ENCODE data around the gene LRRTM4.

Gene LRRTM4

DNA sequence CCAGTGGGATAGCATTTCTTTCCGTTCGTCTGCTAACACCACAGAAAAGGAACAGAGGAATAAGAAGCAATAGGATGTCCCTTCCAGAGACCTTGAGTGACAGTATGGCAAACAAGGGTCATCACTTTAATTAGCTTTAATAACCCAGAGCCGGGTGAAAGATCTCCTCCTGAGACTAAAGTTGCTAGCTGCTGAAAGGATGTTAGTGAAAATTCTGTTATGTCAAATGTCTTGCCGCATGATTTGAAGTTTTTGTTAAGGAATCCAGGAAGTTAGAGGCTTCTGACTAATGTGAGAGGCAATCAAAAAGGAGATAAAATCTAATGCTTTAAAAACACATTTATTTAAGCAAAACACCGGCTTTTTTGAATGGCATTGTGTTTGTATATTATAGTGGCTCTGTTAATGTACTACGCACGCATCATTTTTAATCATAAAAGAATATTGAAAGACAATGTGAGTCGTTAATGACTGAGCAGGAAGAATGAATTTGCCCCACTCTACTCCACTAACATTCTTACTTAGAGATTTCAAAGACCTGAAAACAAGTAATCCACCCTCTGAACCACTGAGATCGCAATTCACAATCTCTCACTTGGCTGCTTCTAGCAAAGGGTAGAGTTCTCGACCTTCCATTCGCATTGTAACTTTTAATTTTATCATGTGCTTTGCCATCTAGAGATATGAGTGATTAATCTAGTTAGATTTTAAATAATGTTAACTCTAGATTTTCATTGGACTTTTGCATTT lies 536.6 kb downstream of the LRRTM4 start:
- no peak for DNase-seq (ENCODE audit: low spot score)

GRCh38 chr2:76984359-76984758 lies 537.8 kb downstream of the LRRTM4 start:
- DNase-seq (ENCODE audit: low spot score), result no peak

GRCh38 chr2:76980067-76980787 lies 541.9 kb downstream of the LRRTM4 start:
- no peak for DNase-seq (ENCODE audit: low spot score)

DNA sequence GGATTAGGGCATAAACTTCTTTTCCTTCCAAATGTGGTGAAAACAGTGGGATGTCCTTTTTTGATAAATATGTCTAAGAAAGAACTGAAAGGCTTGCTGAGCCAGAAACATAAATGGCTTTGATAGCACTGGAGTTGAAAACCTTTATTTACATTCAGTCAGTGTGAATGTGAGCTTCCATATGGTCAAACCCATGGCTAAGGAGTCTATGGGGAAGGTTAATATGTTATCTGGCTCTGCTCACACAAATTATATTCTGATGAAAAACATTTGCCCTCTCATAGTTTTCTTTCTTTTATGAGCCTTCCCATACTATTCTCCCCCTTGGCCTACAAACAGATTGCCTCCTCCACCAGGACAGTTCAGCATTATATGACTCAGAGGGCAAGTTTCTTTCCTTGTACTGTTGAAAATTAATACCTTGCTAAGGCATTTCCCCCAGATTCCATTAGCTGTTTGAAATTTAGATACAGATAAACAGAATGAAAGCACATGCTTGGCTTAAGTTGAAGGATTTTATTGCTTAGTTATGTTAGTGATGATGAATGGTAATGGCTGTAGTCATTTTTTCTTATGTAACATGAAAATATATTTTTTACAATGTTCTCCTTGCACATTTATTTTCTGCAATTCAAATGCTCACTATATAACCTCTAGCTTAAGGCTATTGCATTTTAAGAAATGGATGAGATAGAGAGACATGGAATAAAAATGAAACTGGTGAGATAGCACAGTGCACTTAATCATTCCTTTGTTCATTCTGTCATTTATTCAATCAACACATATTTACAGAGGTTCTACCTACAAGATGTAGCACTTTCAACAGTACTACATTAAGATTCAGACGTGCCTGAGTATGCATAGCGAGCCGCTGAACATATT lies 544.1 kb downstream of the LRRTM4 start:
- no peak for DNase-seq (ENCODE audit: low spot score)

DNA sequence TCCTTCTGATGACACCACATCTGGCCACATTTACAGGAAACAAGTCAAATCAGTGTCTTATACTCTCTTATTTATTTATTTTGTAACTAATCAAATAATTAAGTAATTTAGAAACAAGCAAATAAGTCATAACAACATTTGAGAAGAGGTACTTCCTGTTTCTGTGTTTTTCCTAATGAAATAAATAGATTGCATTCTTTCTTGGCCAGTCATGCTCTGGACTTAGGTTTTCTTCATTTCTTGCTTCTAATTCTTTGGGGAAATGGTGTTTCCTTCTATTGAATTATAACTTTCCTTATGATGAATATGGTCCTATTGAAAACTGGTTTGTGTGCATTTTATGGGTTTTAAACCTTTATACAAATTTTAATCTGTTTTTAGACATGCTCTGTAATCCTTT lies 546.4 kb downstream of the LRRTM4 start:
- no peak for DNase-seq (ENCODE audit: low spot score)

DNA sequence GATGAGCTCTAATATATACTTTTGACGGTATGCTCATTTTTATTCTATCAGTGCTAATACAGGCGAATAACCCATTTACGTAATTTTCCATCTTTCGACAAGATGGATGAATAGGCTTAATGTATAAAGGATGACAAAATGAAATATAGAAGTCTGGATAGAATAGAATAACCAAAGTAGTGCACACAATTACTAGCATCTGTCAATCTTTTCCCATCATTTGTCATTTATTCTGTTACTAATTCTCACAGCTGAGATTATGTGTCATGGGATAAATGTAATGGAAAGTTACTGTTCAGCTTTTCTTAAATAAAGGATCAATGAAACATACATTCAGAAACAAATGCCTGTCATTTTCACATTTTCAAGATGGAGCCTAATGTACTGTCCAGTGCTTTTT lies 548.6 kb downstream of the LRRTM4 start:
- DNase-seq (ENCODE audit: low spot score), result no peak

GRCh38 chr2:76965772-76966171 lies 556.4 kb downstream of the LRRTM4 start:
- DNase-seq (ENCODE audit: low spot score), result no peak

DNA sequence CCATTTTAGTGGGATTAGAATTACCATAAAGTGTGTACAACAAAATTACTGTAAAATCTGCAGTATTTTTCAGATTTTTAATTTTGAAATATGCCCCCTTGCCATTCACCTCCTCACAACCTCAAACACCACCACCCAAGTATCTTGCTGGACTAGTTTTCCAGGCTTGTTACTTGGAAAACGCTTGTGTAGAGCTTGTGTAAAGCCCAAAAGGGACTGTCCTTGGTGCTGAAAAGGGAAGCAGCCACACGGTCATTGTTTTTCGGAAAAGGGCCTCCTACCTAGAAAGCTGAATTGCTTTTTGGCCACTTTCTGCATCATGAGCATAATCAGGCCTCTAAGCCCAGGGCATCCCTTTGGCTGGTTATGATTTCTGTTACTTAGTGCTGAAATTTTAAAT lies 563.4 kb downstream of the LRRTM4 start:
- no peak for DNase-seq (ENCODE audit: low spot score)

DNA sequence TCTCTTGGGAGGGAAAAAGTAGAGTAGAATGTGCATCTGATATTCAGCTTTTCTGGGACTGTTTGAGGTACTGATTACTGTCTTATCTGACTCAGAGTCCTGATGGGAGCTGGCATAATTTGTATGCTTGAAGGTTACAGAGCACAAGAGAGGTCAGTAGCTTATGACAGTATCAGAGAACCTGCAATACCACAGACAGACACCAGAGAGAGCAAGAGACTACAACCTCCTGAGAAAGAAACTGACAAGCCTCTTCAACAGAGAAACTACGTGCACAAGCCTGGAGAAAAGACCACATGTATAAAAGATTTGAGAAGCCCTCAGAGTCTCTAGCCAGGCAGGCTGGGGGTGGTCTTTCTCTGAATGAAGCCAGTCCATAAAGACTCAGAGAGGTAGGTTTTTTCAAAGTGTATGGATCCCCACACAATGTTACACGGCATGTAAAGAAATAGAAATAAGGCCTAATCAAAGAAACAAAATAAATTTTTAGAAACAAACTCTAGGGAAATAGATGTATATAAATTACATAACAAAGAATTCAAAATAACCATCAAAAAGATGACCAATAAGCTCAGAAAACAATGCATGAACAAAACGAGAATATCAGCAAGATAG lies 568.3 kb downstream of the LRRTM4 start:
- DNase-seq (ENCODE audit: low spot score), result no peak

GRCh38 chr2:76946631-76947145 lies 575.5 kb downstream of the LRRTM4 start:
- DNase-seq (ENCODE audit: low spot score), result no peak

DNA sequence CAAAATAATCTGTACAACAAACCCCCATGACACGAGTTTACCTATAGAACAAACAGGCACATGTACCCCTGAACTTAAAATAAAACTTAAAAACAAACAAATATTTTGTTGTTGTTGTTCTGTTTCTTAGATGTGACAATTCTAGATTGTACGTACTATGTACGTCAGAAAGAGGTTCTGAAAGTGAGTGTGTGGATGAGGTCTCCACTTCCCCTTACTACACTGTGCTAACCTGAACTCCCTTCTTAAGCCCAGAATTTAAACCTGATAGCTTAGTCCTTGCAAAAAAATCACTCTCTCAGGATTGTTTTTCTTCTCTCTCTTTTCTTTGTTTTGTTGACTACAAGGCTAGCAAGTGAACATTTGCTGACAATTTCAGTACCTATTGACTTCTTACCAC lies 581.6 kb downstream of the LRRTM4 start:
- no peak for DNase-seq (ENCODE audit: low spot score)

GRCh38 chr2:76938153-76938552 lies 584.0 kb downstream of the LRRTM4 start:
- no peak for DNase-seq (ENCODE audit: low spot score)

- DNase-seq (ENCODE audit: low spot score), result no peak
Observed at GRCh38 chr2:76932550-76932949, 589.6 kb downstream of the LRRTM4 start.

DNA sequence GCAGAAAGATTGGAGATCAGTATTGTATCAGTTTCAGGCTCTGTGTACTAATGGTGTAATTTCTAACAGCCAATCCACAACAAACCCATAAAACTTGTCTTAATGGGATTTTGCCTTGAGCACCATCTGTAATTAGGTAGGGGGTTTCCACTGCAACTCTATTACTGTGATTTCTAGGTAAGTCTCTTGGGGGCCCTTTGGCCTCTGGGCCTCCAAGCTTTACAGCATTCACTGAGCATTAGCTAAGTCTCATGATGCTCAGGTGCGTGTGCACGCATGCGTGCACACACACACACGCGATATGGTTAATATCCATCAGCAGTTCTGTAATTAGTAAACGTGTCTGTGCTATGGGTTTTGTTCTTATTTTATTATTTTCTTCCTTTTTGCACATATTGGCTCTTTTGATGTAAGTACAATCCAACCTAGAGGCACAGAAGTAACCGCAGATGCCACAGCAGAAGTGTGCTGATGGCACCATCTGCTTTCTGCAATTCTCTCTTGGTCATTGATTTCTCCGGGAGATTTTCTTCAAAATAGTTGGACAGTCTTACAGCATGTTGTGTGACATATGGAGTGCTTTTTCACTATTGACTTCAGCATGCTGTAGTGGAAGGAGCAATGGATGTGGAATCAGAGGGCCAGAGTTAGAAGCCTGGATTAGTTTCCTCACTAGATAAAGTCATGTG lies 592.0 kb downstream of the LRRTM4 start:
- DNase-seq (ENCODE audit: low spot score), result no peak

GRCh38 chr2:76928026-76928425 lies 594.1 kb downstream of the LRRTM4 start:
- no peak for DNase-seq (ENCODE audit: low spot score)

DNA sequence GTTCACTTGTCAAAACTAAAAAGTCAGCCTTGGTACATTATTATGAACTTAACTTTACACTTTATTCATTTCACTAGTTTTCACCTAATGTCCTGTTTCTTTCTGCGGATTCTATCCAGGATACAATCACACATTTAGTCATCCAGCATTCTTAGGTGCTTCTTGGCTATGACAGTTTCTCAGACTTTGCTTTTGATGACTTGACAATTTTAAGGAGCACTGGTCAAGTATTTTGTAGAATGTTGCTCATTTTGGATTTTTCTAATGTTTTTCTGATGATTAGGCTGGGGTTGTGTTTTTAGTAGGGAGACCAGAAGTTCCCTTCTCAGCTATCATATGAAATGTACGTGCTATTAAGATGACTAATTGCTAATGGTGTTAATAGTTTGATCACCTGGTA lies 601.2 kb downstream of the LRRTM4 start:
- DNase-seq (ENCODE audit: low spot score), result no peak

GRCh38 chr2:76895469-76895868 lies 626.7 kb downstream of the LRRTM4 start:
- no peak for DNase-seq (ENCODE audit: low spot score)

- DNase-seq (ENCODE audit: low spot score), result no peak
Observed at GRCh38 chr2:76870581-76870980, 651.6 kb downstream of the LRRTM4 start.

DNA sequence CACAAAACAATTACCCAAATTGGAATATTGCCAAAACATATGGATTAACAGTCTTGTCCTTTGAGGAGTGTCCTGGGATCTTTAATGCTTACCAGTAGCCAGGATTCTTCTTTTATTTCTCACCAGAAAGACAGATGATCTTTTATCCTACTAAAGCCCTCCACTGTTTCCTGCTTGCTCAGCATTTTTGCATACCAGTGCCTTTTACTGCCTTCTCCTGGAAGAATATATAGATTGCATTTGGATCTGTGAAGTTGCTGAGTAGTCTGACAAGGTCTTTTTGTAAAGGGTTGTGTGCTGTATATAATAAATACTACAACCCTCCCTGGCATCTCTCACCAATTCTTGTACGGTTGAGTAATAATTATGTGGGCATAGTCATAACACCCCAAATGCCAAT lies 652.2 kb downstream of the LRRTM4 start:
- DNase-seq (ENCODE audit: low spot score), result no peak

- DNase-seq (ENCODE audit: low spot score), result no peak
Observed at GRCh38 chr2:76867854-76868253, 654.3 kb downstream of the LRRTM4 start.

DNA sequence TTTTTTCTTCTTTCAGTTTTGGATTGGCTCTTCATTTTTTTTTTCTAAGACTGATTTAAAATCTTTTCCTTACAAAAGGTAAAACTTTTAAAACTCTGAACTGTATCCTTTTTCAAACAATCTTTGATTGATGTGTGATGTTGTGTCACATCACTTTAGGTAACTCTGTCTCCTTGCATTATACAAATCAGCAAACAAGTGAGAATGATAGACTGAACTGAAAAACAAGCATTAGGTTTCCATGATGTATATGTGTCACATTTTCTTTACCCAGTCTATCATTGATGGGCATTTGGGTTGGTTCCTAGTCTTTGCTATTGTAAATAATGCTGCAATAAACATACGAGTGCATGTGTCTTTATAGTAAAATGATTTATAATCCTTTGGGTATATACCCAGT lies 655.7 kb downstream of the LRRTM4 start:
- no peak for DNase-seq (ENCODE audit: low spot score)
